CD4-positive, alpha-beta T cell treated with Interferon alpha-2 for 1 hour (primary cell): ENCODE results near the gene PC.

Experiments used
- DNase-seq, 2 donors: peaks; one replicate each; pipeline ENCODE4 v3.0.0-alpha.2; 2020 to 2022

Gene PC

DNA sequence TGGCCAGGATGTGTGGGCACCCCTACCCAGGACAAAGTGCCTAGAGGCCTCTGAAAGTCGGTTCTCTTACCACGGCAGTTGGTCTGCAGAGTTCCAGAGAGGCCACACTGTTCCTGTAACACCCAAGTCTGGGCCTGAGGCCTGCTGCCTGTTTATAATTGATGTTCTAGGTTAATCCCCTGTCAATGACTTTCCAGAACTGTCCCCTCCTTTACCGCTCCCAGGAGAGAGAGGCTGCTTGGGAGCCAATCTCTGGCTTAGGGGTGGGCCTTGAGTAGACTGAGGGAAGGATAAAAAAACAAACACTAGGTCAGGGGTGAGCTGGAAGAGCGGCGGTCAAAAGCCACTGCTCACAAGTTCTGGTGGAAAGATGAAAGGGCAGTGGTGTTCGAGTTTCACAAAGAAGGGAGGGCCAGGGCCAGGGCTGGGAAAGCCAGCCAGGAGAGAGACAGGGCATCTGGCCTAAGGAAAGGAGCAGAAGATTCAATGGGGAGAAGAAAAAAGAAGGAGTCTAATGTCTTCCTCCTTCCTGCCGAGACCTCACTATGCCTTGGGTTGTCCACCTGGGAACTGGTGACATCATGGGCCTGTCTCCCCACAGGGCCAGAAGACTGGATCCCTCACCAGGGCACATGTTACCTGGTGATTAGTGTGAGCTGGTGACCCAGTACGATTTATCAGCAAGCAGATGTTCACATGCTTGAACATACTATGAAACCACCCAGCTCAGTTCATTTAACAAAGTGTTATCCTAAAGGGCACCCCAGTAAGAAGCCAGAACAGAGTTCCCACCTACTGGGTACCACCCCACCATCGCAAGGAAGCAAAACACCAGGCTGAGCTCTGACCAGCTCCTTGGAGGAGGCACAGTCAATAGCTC, 50.2 kb downstream of the PC start:
- DNase-seq: no peak

DNA sequence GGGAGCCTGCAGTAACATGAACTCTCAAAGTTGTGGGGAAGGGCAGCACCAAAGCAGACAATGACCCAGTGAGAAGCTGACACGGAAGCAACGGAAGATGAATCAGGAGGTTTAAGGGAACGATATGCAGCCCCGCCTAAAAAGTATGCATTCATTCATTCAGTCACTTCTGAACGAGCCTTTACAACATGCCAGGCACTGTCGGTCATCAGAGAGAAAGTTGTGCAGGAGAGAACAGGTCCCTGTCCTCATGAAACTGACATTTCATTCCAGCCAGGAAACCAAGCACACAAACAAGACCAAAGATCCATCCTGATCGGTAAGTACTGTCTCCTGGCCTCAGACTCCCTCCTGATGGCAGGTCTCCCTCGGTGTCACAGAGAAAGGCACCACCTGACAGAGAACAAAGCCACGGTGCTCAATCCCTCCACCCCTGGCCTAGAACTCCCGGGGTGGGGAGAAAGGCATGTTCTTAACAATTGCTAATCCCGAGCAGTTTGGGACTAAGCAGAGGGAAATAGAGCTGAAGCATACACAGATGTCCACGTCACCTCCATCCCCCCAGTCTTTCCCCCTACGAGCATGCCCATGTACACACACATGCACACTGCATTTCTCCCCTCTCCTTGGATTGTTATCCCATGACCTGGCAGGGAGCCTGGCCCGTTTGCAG, 52.0 kb downstream of the PC start:
- no peak for DNase-seq

DNA sequence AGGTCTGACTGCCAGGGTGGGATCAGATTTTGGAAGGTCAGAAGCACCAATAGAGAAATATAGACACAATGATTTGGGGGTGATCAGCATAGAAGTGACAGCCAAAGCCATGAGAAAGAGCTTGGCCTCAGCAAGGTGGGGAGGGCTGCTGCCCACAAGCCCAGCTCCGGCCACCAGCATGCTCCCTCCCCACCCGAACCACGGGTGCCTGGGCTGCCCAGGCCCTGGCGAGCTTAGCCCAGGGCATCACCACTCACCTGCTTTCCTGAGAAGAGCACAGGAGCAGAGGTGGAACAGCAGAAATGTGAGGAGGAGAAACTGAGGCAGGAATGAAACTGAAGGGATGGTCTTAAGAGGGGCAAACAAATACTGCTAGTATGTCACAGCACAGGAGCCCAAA, 52.6 kb downstream of the PC start:
- DNase-seq: no peak

DNA sequence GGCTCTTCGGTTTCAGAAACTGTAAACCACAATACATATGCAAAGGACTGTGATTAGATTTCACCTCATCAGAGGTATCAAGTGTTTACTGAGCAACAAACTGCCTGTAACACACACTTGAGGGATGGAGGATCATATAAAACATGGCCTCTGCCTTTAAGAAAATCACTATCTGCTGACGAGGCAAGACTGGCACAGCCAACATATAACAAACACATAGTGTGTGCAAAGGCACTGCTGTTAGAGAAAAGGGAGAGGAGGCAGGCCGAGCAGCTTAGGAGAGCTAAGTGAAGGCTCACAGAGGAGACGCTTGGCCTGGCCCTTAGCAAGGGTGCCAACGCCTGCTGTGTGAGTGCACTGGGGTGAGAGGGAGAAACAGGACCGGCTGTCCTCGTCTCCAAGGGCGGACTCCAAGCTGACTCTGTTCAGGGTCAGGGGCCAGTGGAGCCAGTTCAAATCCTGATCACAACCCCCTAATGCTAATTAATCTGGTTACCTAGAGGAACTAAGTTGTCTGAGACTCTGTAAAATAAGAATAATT, 53.1 kb downstream of the PC start:
- DNase-seq: no peak

DNA sequence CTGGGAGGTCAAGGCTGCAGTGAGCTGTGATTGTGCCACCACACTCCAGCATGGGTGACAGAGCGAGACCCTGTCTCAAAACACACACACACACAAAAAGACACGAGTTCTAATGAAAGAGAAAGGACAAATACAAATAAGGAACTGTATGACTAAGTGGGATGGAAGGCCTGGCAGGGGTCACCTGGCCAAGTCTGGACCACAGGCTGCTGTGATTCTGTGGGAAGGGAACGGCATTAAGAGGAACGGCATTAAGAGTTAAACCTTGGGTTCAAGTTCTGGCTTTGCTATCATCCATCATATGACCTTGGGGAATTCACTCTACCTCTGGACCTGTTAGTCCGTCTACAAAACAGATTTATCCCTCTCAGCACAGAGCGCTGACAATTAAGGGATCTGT, 53.6 kb downstream of the PC start:
- DNase-seq: no peak

DNA sequence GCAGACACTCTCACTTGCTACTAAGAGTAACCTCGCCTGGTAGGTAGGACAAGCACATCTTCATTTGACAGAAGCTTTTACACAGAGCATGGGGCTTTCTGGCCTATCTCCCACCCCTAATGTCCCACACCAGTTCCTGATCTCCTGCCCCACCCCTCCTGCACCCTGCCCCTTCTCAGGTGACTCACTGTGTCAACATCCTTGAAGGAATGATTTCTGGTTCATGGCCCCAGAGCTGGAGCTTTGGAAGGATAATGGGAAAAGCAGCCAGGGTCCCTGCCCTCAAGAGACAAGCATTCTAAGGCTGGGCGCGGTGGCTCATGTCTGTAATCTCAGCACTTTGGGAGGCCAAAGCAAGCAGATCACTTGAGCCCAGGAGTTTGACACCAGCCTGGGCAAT, 54.1 kb downstream of the PC start:
- no peak for DNase-seq

DNA sequence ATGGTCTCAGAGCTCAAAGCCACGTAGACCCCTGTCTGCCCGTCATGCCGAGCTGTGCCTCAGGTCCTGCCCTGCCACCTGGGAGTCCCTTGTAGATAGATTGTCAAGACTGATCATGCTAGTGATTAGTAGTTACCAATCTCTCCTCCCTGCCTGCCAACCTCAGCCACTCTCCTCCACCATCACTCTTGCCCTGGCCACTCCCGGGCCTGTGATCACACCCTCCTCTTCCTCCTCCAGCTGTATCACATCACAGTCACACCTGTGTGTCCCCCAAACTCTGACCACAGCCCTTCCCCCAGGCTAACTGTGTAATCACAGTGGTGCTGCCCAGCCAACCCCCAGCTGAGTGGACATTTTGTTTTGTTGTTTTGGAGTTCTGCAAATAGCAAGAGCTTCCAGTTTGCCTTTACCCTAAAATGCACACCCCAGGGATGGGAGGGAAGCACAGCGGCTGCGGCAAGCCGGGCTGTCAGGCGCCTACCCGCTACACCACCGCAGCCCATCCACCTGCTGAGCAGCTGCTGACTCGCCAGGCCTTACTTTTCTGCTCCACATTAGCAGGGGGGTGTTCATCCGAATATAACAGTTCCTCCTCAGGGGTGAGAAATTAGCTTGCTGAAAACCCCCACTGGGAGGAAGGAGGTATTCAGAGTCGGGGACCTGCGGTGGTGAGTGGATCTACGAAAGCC, 55.6 kb downstream of the PC start:
- DNase-seq: no peak

DNA sequence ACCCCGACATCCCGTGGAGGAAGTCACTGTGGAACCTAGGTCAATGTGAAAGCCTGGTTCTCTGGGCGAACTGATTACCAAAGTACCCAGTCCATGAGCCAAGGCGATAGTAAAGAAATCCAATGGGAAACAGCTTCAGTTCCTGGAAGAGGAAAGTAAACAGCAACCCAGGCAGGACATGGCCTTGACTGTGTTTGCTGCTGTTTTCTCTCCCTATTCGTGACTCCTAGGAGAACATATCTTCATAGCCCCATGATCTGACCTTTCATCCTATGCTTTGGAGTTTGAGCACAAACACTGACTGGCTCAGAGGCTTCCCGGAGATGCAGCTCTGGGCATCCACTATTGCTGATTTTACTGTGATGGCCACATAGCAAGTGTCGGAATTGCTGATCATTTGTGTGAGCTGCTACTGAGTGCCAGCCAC, 56.2 kb downstream of the PC start:
- no peak for DNase-seq

DNA sequence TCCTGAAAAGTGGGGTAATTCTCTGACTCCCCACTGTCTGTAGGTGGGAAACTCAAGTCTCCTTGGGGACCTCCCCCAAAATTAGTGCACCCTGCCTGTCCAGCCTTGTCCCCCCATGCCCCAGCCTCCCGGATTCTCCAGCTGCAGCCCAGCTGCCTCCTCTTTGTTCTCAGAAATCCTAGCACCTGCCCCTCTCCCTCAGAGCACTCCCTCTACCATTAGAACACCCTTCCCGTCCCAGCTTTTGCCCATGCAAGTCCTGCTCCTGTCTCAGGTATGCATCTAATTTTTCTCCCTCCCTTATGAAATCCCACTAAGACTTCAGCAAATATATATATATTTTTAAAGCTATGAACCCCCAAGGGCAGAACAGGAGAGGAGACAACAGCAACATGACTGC, 64.0 kb downstream of the PC start:
- no peak for DNase-seq

DNA sequence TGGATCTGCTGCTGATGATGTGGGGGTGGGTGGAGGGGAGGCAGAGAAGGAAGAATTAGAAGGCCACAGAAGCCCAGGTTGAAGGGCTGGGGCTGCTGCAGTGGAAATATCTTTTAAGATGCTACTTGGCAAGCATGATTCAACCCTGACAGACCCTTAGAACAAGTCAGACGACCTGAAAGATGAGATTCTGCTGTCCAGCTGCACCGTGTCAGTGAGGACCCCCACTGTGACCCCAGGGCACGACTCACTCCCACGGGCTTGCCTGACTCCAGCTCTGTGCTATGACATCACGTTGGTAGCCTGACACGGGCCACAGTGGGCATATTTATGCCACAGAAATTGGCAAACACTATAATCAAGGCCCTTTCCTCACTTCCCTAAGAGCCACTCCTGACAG, 65.3 kb downstream of the PC start:
- no peak for DNase-seq

DNA sequence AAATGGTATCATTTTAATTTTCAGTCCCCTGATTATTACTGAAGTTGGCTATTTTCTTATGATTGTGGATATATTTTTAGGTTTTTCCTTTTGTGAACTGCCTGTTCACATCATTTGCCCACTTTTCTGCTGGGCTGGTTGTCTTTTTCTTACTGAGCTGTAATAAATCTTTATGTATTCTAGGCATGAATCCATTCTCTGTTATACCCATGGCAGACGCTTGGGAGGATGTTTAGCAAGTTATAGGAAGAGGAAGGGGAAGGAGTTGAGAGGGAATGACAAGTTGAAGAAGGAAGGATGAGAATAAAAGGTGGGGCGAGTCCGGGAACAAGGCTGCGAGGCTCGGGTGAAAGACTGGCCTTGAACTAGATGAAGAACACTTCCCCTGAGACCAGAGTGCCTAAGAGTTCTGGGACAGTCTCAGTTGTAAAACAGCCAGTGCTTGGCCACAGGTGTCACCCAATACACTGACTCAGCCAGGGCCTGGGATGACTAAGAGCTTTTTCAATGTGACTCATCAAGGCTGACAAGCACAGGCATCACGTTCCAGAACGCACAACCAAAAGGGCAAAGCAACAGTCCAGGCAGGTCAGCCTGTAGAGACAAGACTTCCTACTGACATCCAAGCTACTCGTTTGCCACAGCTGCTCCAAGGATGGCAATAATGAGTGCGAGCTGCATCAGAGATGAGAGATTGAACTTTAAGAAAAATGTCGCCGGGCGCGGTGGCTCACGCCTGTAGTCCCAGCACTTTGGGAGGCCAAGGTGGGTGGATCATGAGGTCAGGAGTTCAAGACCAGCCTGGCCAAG, 66.1 kb downstream of the PC start:
- no peak for DNase-seq

DNA sequence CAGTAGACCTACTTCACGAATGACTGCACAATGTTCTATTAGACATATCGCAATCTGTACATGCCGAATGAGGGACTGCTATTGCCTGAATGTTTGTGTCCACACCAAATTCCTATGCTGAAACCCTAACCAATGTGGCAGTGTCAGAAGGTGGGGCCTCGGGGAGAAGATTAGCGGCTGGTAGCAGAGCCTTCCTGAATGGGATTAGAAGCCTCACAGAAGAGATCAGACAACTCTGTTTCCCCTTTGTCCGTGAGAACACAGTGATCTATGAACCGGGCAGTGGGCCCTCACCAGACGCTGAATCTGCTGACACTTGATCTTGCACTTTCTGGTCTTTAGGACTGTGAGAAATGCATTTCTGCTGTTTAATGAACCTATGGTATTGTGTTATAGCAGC, 68.2 kb downstream of the PC start:
- DNase-seq: no peak

DNA sequence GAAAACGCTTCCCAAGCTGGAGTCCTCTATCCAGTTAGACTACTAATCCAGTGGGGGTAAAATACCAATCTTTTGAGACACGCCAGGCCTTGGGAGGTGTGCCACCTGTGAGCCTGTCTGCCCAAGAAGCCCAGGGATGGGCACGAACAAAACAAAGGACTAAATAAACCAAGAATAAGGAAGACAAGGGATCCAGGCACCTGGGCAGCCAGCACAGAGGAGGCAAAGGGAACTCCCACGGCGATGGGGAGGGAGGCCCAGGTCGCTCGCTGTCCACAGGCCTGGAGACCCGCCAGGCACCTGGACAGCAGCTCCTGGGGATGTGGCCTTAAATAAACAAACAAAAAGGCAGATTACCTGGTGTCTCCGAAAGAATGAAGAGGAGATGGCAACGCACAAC, 69.9 kb downstream of the PC start:
- DNase-seq: no peak

DNA sequence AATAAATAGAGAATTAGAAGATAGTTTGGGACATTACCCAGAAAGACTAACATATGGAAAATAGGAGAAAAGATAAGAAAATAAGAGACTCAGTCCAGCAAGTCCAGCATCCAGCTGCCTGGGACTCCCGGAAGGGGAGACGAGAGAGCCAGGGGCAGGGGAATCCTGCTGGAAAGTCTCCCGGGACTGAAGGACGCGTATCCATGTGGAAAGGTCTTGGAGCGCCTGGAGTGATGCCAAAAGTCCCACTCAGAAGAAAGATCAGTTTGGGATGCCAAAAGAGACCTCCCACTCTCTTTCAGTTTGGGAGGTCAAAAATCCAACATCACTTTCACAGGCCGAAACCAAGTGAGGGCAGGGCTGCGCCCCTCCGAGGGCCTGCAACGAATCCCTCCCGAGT, 70.7 kb downstream of the PC start:
- DNase-seq: no peak

DNA sequence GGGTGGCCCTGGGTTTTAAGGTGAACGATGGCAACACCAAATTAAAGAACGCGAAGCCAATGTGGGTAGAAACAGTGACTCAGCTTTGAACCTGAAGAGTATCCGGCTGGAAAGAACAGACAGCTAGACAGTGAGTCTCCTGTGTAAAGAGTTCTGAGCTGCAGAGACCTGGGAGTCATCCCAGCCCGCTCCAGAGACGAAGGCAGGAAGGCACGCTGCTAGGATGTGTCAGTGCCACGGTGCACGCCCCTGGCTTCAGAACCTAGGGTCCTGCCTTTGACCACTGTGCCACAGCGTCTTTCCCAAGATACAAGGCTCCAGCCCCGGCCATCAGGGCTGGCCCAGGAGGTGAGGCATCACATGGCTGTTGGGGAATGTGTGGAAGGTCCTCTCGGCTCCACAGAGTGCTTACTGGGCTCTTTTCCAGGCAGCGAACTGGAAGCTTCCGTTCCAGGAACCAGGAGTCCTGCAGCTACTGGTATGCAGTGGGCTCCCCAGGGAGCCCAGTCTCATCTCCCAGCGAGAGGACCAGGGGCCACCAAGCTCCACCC, 71.4 kb downstream of the PC start:
- no peak for DNase-seq

DNA sequence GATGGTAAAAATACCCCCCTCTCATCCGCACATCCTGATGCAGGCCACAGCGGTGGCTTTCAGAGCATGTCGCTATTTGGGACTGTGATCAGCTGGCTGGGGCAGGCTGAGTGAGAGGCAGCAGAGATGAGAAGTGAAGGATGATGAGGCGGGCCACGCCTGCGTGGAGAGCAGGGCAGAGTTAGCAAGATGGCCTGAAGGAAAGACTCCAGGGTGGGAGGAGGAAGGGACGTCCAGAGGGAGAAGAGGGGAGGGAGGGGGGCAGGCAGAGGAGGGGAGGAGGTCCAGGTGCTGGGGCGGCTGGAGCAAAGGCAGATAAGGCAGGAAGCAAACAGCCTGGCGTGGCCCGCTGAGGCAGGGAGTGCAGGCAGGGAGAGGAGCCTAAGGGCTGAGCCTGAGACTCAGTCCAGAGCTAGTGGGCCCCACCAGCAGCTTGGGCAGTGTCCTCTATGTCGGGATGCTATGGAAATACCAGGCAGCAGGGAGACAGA, 72.2 kb downstream of the PC start:
- no peak for DNase-seq

DNA sequence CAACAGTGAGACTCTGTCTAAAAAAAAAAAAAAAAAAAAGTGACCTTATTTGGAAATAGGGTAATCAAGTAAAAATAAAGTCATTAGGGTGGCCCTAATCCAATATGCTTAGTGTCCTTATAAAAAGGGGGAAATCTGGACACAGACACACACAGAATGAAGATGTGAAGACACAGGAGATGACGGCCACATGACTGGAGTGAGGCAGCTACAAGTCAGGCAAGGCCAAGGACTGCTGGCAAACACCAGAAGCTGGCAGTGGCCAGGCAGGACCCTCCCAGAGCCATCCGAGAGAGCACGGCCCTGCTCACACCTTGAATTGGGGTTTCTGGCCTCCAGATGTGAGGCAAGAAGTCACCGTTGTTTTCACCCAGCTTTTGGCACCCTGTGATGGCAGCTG, 72.7 kb downstream of the PC start:
- no peak for DNase-seq

DNA sequence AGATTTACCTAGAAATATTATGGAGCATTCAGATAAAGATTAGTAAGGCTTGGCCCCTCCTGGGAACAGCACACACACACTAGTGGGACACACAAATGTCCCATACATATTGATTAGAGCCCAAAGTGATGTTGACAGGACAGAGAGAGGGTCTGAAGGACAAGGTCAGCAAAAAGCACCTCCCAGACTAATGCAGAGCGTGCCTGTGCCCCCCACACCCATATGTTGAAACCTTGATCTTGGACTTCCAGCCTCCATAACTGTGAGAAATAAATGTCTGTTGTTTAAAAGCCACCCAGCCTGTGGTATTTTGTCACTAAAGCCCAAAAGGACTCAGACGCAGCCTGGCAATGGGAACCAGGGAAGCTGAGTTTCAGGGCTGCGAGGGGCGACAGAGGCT, 73.7 kb downstream of the PC start:
- no peak for DNase-seq

DNA sequence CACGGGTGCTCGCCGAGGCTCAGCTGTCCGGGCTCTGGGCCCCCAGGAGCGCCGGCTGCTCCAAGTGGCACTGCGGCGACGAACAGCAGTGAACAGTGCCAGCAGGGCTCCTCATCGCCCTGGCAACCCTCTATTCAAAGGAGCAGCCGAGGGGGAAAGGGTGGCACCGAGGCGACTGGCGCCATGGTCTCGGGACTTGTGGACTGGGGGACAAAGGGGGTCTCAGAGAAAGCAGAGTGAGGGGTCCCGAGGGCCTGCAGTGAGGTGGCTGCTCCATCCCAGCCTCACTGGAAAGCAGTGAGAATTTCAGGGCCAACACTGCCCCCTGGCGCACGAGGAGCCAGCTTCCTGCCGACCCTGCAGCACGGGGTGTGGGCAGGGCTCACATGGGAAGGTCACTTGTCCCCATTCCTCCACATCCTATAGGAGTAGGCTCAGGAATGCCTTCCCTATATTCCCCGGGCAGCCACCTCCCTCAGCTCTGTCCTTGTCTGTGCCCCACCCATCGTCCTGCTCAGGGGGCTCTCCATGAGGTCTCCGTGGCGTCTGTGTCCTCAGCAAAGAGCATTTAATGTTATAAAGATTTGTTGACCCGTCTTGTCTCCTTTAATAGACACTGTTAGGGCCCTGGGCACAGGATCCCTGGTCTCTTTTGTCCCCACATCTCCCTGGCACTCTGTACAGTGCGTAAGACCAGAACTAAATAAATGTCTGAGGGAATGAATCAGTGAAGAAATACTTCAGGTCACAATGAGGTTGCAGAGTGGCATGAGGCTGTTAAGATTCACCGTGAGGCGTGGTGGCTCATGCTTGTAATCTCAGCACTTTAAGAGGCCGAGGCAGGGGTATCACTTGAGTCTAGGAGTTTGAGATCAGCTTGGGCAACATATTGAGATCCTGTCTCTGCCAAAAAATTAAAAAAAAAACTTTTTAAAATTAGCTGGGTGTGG, 74.9 kb downstream of the PC start:
- DNase-seq: peak; percentile 51 to 54

DNA sequence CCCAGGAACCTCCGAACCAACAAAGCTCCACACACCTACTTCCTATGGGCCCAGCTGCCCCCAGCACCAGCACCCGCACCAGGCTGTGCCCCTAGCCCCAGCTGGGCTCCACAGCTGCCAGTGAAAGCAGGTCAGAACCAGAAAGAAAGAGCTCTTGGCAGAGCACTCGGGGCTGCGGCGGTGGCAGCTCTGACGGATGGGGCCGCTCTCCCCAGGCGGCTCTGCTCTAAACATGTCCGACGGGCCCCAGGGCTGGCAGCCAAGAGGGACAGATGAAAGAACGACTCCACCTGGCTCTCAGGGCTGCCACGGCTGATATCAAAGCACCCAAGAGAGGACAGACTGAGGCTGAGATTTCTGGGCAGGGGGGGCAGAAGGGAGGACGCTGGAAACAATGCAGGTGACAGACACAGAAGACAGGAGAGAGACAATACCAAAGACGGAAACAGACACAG, 75.6 kb downstream of the PC start:
- DNase-seq: no peak

DNA sequence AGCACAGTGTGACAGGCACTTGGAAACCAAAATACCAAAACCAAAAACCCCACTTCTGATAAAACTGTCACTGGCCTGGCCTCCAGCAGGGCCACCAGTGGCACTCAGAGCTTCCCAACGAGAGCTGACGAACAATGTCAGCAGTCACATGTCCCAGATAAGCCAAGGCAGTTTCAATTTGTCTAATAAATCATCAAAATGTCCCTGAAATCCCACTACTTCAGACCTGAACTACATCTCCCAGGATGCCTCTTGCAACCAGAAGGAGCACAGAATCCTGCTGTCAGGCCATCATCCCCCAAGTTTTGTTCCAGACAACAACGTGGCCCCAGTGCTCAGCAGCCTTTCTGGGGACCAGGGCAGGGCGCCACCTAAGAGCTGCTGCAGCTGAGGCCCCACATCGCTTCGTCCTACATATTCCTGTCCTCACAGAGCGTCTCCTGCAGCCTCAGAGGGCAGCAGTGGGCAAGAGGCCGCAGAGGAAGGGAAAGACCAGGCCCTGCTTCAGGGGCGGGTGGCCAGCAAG, 76.2 kb downstream of the PC start:
- DNase-seq: no peak
